ENCODE data around the gene IL22RA1.

DNA sequence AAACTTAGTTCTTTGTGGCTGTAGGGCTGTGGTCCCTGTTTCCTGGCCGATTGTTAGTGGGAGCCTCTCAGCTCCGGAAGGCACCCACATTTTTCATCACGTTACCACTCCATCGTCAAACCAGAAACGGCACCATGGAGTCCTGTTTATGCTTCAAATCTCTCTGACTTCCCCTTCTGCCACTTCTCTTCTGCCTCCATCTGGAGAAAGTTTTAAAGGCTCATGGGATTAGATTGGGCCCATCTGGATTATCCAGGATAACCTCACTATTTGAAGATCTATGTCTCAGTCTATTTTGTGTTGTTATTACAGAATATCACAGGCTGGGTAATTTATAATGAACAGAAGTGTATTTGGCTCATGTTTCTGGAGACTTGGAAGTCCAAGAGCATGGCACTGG, 19.3 kb upstream of the IL22RA1 start:
- TF ChIP-seq, protein P1, sequence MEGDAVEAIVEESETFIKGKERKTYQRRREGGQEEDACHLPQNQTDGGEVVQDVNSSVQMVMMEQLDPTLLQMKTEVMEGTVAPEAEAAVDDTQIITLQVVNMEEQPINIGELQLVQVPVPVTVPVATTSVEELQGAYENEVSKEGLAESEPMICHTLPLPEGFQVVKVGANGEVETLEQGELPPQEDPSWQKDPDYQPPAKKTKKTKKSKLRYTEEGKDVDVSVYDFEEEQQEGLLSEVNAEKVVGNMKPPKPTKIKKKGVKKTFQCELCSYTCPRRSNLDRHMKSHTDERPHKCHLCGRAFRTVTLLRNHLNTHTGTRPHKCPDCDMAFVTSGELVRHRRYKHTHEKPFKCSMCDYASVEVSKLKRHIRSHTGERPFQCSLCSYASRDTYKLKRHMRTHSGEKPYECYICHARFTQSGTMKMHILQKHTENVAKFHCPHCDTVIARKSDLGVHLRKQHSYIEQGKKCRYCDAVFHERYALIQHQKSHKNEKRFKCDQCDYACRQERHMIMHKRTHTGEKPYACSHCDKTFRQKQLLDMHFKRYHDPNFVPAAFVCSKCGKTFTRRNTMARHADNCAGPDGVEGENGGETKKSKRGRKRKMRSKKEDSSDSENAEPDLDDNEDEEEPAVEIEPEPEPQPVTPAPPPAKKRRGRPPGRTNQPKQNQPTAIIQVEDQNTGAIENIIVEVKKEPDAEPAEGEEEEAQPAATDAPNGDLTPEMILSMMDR (IDR thresholded peaks at IDR 0.05): no peak
- TF ChIP-seq EZH2 (IDR thresholded peaks at IDR 0.05): no peak
